Esophagus mucosa (tissue), 1 donor: ENCODE measurements around the gene ADSL. TPM values are rescaled to one million over a fixed set of nuclear protein-coding genes. Genes with fewer than 3 reads are reported as not detected.

Experiments used
- ATAC-seq: fragments of 200-7000 bp; cut with Tn5 transposase; one replicate; pipeline ENCODE4 v1.9.1; 2020
- total RNA-seq: library from RNA; stranded (reverse); gene quantifications from one replicate; pipeline ENCODE4 v1.2.4, GENCODE V29; 2023
- donor health status: DM: yes; HTN: yes; CAD: no.

Gene ADSL
- total RNA-seq, 1 donor from 2014 or later: 28.2 TPM

GRCh38 chr22:40406063-40406890, 60.0 kb downstream of the ADSL start:
- ATAC-seq: no peak

- no peak for ATAC-seq
Measured at GRCh38 chr22:40407021-40407761, 60.9 kb downstream of the ADSL start.

GRCh38 chr22:40407831-40408717, 61.8 kb downstream of the ADSL start:
- peak; percentile 18 for ATAC-seq

GRCh38 chr22:40408718-40409612, 62.7 kb downstream of the ADSL start:
- no peak for ATAC-seq

GRCh38 chr22:40409613-40410113, 63.4 kb downstream of the ADSL start:
- ATAC-seq: no peak

GRCh38 chr22:40410272-40410671, 64.0 kb downstream of the ADSL start:
- ATAC-seq: no peak

GRCh38 chr22:40410731-40411505, 64.6 kb downstream of the ADSL start:
- no peak for ATAC-seq

GRCh38 chr22:40411506-40411861, 65.2 kb downstream of the ADSL start:
- ATAC-seq: no peak

- no peak for ATAC-seq
Measured at GRCh38 chr22:40412441-40412840, 66.1 kb downstream of the ADSL start.

GRCh38 chr22:40413873-40414272, 67.6 kb downstream of the ADSL start:
- ATAC-seq: no peak

GRCh38 chr22:40414311-40414710, 68.0 kb downstream of the ADSL start:
- ATAC-seq: no peak

- ATAC-seq: peak; percentile 9
Measured at GRCh38 chr22:40414838-40415505, 68.7 kb downstream of the ADSL start.

- ATAC-seq: peak; percentile 7
Measured at GRCh38 chr22:40415531-40416266, 69.4 kb downstream of the ADSL start.

GRCh38 chr22:40416267-40416570, 69.9 kb downstream of the ADSL start:
- no peak for ATAC-seq

- ATAC-seq: no peak
Measured at GRCh38 chr22:40416636-40417035, 70.3 kb downstream of the ADSL start.

GRCh38 chr22:40417041-40417440, 70.7 kb downstream of the ADSL start:
- no peak for ATAC-seq

- no peak for ATAC-seq
Measured at GRCh38 chr22:40417881-40418280, 71.6 kb downstream of the ADSL start.

- ATAC-seq: no peak
Measured at GRCh38 chr22:40418366-40419201, 72.3 kb downstream of the ADSL start.

- ATAC-seq: no peak
Measured at GRCh38 chr22:40419718-40420117, 73.4 kb downstream of the ADSL start.
